GM12891 (cell line): ENCODE data around the gene SND1.

Source experiments
- PAX5 ChIP-seq: IDR thresholded peaks from 2 replicates; pipeline ENCODE4 v1.6.1; 2011; ENCODE audit warnings: low read length, moderate library complexity, mild to moderate bottlenecking; ENCODE audit not compliant: insufficient read depth, severe bottlenecking
- POLR2A ChIP-seq: IDR thresholded peaks from 2 replicates; pipeline ENCODE4 v1.6.1; 2011; ENCODE audit warnings: low read depth, low read length, control low read depth
- POLR2AphosphoS5 ChIP-seq: IDR thresholded peaks from 2 replicates; pipeline ENCODE4 v1.6.1; 2011; ENCODE audit warnings: low read depth, low read length, control low read depth

DNA sequence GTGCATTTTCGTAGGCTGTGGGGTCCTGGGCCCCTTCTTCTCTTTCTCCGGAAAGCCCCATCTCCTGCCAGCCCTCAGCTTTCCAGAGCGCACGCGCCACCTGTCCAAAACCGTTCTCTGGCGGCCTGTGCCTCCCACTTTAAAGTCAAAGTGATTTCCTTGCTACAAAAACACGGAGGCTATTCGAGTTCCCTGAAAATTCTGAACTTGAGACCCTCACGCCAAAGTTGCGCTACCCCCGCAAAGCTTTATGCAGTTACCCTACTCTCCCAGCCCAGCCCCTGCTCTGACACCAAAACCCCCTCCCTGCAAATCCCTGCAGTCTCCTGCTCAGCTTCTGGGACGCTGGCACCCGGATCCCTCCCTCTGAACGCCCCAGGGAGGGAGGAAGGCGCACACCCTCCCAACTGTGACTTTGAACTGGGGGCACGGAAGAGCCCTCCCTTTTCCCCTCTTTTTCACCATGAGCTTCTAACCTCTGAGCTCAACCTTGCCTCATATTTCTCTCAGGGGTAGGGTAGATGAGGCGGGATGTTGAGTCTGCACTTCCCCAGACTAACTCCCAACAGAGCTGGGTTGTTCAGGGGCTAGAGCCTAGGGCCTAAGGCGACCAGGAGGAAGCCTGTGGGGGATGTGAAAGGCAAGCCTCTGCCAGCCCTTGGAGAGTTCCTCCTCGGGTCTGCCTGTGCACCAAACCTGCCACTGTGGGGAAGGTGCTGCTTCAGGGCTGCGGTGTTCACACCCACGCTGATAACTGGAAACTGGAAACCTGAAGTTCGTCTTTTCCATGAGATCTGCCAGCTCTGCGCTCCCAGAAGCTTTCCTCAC lies 31.4 kb upstream of the SND1 start:
- TF ChIP-seq POLR2A (no peak), POLR2AphosphoS5 (no peak), PAX5 (no peak)
